WTC11 (cell line): ENCODE measurements around the gene KCNMA1. TPM values are rescaled to one million over a fixed set of nuclear protein-coding genes. Genes with fewer than 3 reads are reported as not detected.

Source experiments
- ATAC-seq: fragments of 200-7000 bp; cut with Tn5 transposase; 2 replicates; pipeline ENCODE4 v1.10.0; 2021; ENCODE audit warnings: mild to moderate bottlenecking, moderate library complexity
- CTCF ChIA-PET: fragments of 300-600 bp; sonication (Branson Sonifier 250); formaldehyde crosslinking; loops from one replicate; lab custom pipeline; 2021; ENCODE audit warnings: antibody characterized with exemption; lab: Charles Lee
- POLR2A ChIA-PET: fragments of 350-600 bp; sonication (Branson Sonifier 250); formaldehyde crosslinking; loops from one replicate; lab custom pipeline; 2021; ENCODE audit warnings: antibody characterized with exemption; lab: Charles Lee
- DNase-seq: peaks from one replicate; pipeline ENCODE4 v3.0.0; 2021; ENCODE audit warnings: low spot score
- H3K27ac Mint-ChIP-seq: 2 replicates; pipeline ENCODE4 v1.8.0; 2021; ENCODE audit warnings: mixed read lengths
- H3K27me3 Mint-ChIP-seq: 2 replicates; pipeline ENCODE4 v1.8.0; 2021; ENCODE audit warnings: low read depth, mild to moderate bottlenecking, moderate library complexity, mixed read lengths
- H3K36me3 Mint-ChIP-seq: 2 replicates; pipeline ENCODE4 v1.8.0; 2021; ENCODE audit warnings: mixed read lengths
- H3K4me1 Mint-ChIP-seq: 2 replicates; pipeline ENCODE4 v1.8.0; 2022; ENCODE audit warnings: mixed read lengths
- H3K4me3 Mint-ChIP-seq: 2 replicates; pipeline ENCODE4 v1.8.0; 2021; ENCODE audit warnings: mild to moderate bottlenecking, moderate library complexity, mixed read lengths
- H3K9me3 Mint-ChIP-seq: 2 replicates; pipeline ENCODE4 v1.8.0; 2021; ENCODE audit warnings: mixed read lengths
- AR ChIP-seq: fragments of 250-450 bp; sonication (Bioruptor Pico); IDR thresholded peaks from 2 replicates; pipeline ENCODE4 v1.9.0; 2021; ENCODE audit warnings: mild to moderate bottlenecking
- E2F4 ChIP-seq: sonication (generic); formaldehyde crosslinking; IDR thresholded peaks from 2 replicates; pipeline ENCODE4 v1.8.1; 2022; ENCODE audit warnings: low read depth, mild to moderate bottlenecking, moderate library complexity, missing genetic modification reagents, borderline replicate concordance
- ELF4 ChIP-seq: sonication (generic); formaldehyde crosslinking; IDR thresholded peaks from 2 replicates; pipeline ENCODE4 v1.8.1; 2022; ENCODE audit warnings: low read depth, mild to moderate bottlenecking, moderate library complexity, missing genetic modification reagents
- FOXJ3 ChIP-seq: sonication (generic); formaldehyde crosslinking; IDR thresholded peaks from 2 replicates; pipeline ENCODE4 v1.9.0; 2021; ENCODE audit warnings: missing genetic modification reagents, mild to moderate bottlenecking, borderline replicate concordance
- JAZF1 ChIP-seq: fragments of 250-450 bp; sonication (Bioruptor Pico); IDR thresholded peaks from 2 replicates; pipeline ENCODE4 v1.9.0; 2021; ENCODE audit warnings: moderate library complexity, mild to moderate bottlenecking, inconsistent platforms
- NFE2L1 ChIP-seq: sonication (generic); formaldehyde crosslinking; IDR thresholded peaks from 2 replicates; pipeline ENCODE4 v1.8.1; 2023; ENCODE audit warnings: missing genetic modification reagents
- NFYB ChIP-seq: sonication (generic); formaldehyde crosslinking; conservative IDR thresholded peaks from 2 replicates; pipeline ENCODE4 v1.8.0; 2022; ENCODE audit warnings: low read depth, missing genetic modification reagents
- NR1H2 ChIP-seq: sonication (generic); formaldehyde crosslinking; IDR thresholded peaks from 2 replicates; pipeline ENCODE4 v1.9.0; 2021; ENCODE audit warnings: mild to moderate bottlenecking, moderate library complexity, missing genetic modification reagents
- NR2C2 ChIP-seq: sonication (generic); formaldehyde crosslinking; IDR thresholded peaks from 2 replicates; pipeline ENCODE4 v1.8.0; 2022; ENCODE audit warnings: mild to moderate bottlenecking, missing genetic modification reagents
- NR3C1 ChIP-seq: sonication (generic); formaldehyde crosslinking; conservative IDR thresholded peaks from 2 replicates; pipeline ENCODE4 v1.8.1; 2023; ENCODE audit warnings: low read depth, mild to moderate bottlenecking, missing genetic modification reagents
- PREB ChIP-seq: sonication (generic); formaldehyde crosslinking; IDR thresholded peaks from 2 replicates; pipeline ENCODE4 v1.8.1; 2022; ENCODE audit warnings: mild to moderate bottlenecking, missing genetic modification reagents, moderate library complexity, borderline replicate concordance
- TEAD4 ChIP-seq: sonication (generic); formaldehyde crosslinking; IDR thresholded peaks from 2 replicates; pipeline ENCODE4 v1.8.0; 2022; ENCODE audit warnings: mild to moderate bottlenecking, missing genetic modification reagents
- ZBTB21 ChIP-seq: sonication (generic); formaldehyde crosslinking; IDR thresholded peaks from 2 replicates; pipeline ENCODE4 v1.8.1; 2023; ENCODE audit warnings: mild to moderate bottlenecking, missing genetic modification reagents, borderline replicate concordance
- ZNF263 ChIP-seq: sonication (generic); formaldehyde crosslinking; IDR thresholded peaks from 2 replicates; pipeline ENCODE4 v1.8.1; 2022; ENCODE audit warnings: low read depth, mild to moderate bottlenecking, moderate library complexity, missing genetic modification reagents
- ZNF423 ChIP-seq: fragments of 250-450 bp; sonication (Bioruptor Pico); IDR thresholded peaks from 2 replicates; pipeline ENCODE4 v2.1.2; 2022; ENCODE audit warnings: mild to moderate bottlenecking, moderate library complexity
- ZNF512 ChIP-seq: sonication (generic); formaldehyde crosslinking; IDR thresholded peaks from 2 replicates; pipeline ENCODE4 v1.8.1; 2022; ENCODE audit warnings: missing genetic modification reagents, borderline replicate concordance
- total RNA-seq: library from RNA; stranded (reverse); gene quantifications from 3 replicates; pipeline ENCODE4 v1.2.3, GENCODE V29; 2021
- TF ChIP-seq, protein P1 (sequence below): sonication (generic); formaldehyde crosslinking; IDR thresholded peaks from 2 replicates; pipeline ENCODE4 v1.8.0; 2022; ENCODE audit warnings: mild to moderate bottlenecking, missing genetic modification reagents
- TF ChIP-seq, protein P2 (sequence below): sonication (generic); formaldehyde crosslinking; IDR thresholded peaks from 2 replicates; pipeline ENCODE4 v1.8.1; 2022; ENCODE audit warnings: low read depth, missing genetic modification reagents, borderline replicate concordance
- TF ChIP-seq, protein P3 (sequence below): fragments of 250-450 bp; sonication (Bioruptor Pico); conservative IDR thresholded peaks from 2 replicates; pipeline ENCODE4 v1.9.0; 2021; ENCODE audit warnings: mild to moderate bottlenecking

KCNMA1 gene
- total RNA-seq, 1 experiment from 2014 or later, result 7.3 TPM

- Mint-ChIP-seq H3K27ac (no peak overlapping the region), H3K27me3 (no peaks in the 10 kb centered on the region), H3K9me3 (no peaks in the 10 kb centered on the region), H3K4me3 (no peak overlapping the region), H3K4me1 (peaks cover 5% of the 10 kb centered on the region), H3K36me3 (no peaks in the 10 kb centered on the region)
- CTCF ChIA-PET, result interaction anchor here (0.7 to 3.1 kb wide), 3 partner anchors 17 to 265 kb away, joined by 3 to 10 read pairs (median 10); no protein-coding TSS in a partner anchor
- ATAC-seq (no peak), DNase-seq (no peak)
- POLR2A ChIA-PET, result no interaction called here
- TF ChIP-seq TEAD4 (no peak), ZNF512 (CRISPR knock-in tag) (no peak), E2F4 (CRISPR knock-in tag) (no peak), ZBTB21 (CRISPR knock-in tag) (no peak), ZNF423 (no peak), NR1H2 (CRISPR knock-in tag) (no peak)
- TF ChIP-seq, protein P1, sequence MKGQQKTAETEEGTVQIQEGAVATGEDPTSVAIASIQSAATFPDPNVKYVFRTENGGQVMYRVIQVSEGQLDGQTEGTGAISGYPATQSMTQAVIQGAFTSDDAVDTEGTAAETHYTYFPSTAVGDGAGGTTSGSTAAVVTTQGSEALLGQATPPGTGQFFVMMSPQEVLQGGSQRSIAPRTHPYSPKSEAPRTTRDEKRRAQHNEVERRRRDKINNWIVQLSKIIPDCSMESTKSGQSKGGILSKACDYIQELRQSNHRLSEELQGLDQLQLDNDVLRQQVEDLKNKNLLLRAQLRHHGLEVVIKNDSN, result no peak
- TF ChIP-seq, protein P2, sequence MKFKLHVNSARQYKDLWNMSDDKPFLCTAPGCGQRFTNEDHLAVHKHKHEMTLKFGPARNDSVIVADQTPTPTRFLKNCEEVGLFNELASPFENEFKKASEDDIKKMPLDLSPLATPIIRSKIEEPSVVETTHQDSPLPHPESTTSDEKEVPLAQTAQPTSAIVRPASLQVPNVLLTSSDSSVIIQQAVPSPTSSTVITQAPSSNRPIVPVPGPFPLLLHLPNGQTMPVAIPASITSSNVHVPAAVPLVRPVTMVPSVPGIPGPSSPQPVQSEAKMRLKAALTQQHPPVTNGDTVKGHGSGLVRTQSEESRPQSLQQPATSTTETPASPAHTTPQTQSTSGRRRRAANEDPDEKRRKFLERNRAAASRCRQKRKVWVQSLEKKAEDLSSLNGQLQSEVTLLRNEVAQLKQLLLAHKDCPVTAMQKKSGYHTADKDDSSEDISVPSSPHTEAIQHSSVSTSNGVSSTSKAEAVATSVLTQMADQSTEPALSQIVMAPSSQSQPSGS (CRISPR knock-in tag), result no peak
- TF ChIP-seq, protein P3, sequence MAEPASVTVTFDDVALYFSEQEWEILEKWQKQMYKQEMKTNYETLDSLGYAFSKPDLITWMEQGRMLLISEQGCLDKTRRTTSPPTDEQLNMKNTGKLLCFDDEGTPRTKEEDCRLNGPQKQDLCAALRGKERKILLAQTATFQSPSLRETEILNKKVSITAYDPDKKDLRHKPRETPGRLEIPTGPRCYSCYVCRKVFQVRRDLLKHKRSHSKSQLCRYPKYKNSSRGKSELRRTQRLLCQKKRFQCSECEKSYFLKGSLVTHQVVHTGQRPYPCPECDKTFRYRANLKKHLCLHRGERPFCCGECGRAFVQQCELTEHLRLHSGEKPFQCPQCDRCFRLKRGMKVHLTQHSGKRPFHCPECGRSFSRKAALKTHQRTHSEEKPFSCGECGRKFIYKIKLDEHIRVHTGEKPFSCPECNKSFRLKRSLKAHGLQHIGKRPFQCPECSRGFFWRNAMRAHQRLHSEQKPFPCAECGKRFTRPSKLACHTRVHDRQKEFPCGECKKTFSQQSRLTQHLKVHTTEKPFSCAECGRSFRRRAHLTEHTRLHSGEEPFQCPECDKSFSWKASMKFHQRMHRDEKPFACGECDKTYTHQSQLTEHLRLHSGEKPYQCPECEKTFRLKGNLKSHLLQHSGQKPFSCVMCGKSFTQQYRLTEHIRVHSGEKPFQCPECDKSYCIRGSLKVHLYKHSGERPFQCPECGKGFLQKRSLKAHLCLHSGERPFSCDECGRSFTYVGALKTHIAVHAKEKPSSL, result no peak
Measured at GRCh38 chr10:77446700-77447099, 190.9 kb downstream of the KCNMA1 start.

- DNase-seq, result no peak
- H3K9me3 Mint-ChIP-seq, result no peaks in the 10 kb centered on the region
- no peaks in the 10 kb centered on the region for H3K27me3 Mint-ChIP-seq
- no peaks in the 10 kb centered on the region for H3K36me3 Mint-ChIP-seq
- no peak overlapping the region for H3K27ac Mint-ChIP-seq
- TF ChIP-seq ELF4 (CRISPR knock-in tag) (no peak), JAZF1 (no peak)
- TF ChIP-seq, all 79 proteins: peak for 0
- Mint-ChIP-seq H3K4me1 (peaks cover 8% of the 10 kb centered on the region), H3K4me3 (no peak overlapping the region)
- POLR2A ChIA-PET, result no interaction called here
- no peak for ATAC-seq
- CTCF ChIA-PET, result interaction anchor here (1.4 to 3.1 kb wide), 3 partner anchors 16 to 266 kb away, joined by 3 to 10 read pairs (median 10); no protein-coding TSS in a partner anchor
Measured at GRCh38 chr10:77445547-77445946, 192.1 kb downstream of the KCNMA1 start.

- no peaks in the 10 kb centered on the region for H3K9me3 Mint-ChIP-seq
- DNase-seq (no peak), ATAC-seq (no peak)
- no peaks in the 10 kb centered on the region for H3K27me3 Mint-ChIP-seq
- no peak overlapping the region for H3K27ac Mint-ChIP-seq
- no peak overlapping the region for H3K4me3 Mint-ChIP-seq
- ChIA-PET POLR2A (no interaction called here), CTCF (no interaction called here)
- peaks cover 8% of the 10 kb centered on the region for H3K4me1 Mint-ChIP-seq
- H3K36me3 Mint-ChIP-seq, result no peaks in the 10 kb centered on the region
- TF ChIP-seq PREB (CRISPR knock-in tag) (no peak), ZBTB21 (CRISPR knock-in tag) (no peak), ZNF423 (no peak), NFYB (CRISPR knock-in tag) (no peak), NR1H2 (CRISPR knock-in tag) (no peak), NFE2L1 (no peak), FOXJ3 (CRISPR knock-in tag) (no peak), ZNF263 (CRISPR knock-in tag) (no peak), AR (CRISPR knock-in tag) (no peak), NR2C2 (CRISPR knock-in tag) (no peak), NR3C1 (CRISPR knock-in tag) (no peak)
Measured at GRCh38 chr10:77444041-77444440, 193.6 kb downstream of the KCNMA1 start.
